Lower leg skin (tissue), 4 donors: ENCODE data around the gene SCART1. TPM values are rescaled to one million over a fixed set of nuclear protein-coding genes. Genes with fewer than 3 reads are reported as not detected.
A peak's percentile ranks its signal among the peaks of the same experiment; 100 is the strongest.

ENCODE experiments used
- DNase-seq, 2 donors: peaks; one replicate each; pipeline ENCODE4 v3.0.0-alpha.2; 2019; ENCODE audit warnings: low spot score in 2 of 2
- H3K4me3 ChIP-seq: fragments of 200-600 bp; sonication (generic); 2 replicates; pipeline ENCODE4 v1.5.1; 2017; ENCODE audit warnings: mild to moderate bottlenecking, low read depth; ENCODE audit not compliant: poor library complexity, severe bottlenecking
- CTCF ChIP-seq, 3 donors: fragments of 450-650 bp; IDR thresholded peaks; one replicate each; pipeline ENCODE4 v1.5.1; 2016; ENCODE audit warnings: antibody characterized with exemption in 3 of 3, mild to moderate bottlenecking in 3 of 3, moderate library complexity in 2 of 3
- POLR2A ChIP-seq, 2 donors: fragments of 450-650 bp; IDR thresholded peaks; one replicate each; pipeline ENCODE4 v1.6.1; 2016 to 2017; ENCODE audit warnings: antibody characterized with exemption in 2 of 2, mild to moderate bottlenecking in 1 of 2, moderate library complexity in 1 of 2
- WGBS, 2 donors: methylation state at CpG; one replicate each; pipeline ENCODE4 v1.1.5; 2018; 5-methylcytosine and 5-hydroxymethylcytosine counted together
- intact Hi-C: fragments of 100-400 bp; cut with DNase I; formaldehyde crosslinking; loops from one replicate; pipeline ENCODE4 v1.15.0; 2023; ENCODE audit warnings: low total_unique reads
- total RNA-seq, 4 donors: library from RNA; depleted of rRNA; stranded (reverse); fragments of >200 nt; gene quantifications; one replicate each; pipeline ENCODE4 v1.1.0, GENCODE V29; 2016

The SCART1 gene
- total RNA-seq, 4 donors from 2014 or later: 0.80 to 2.2 (median 1.6) TPM

DNA sequence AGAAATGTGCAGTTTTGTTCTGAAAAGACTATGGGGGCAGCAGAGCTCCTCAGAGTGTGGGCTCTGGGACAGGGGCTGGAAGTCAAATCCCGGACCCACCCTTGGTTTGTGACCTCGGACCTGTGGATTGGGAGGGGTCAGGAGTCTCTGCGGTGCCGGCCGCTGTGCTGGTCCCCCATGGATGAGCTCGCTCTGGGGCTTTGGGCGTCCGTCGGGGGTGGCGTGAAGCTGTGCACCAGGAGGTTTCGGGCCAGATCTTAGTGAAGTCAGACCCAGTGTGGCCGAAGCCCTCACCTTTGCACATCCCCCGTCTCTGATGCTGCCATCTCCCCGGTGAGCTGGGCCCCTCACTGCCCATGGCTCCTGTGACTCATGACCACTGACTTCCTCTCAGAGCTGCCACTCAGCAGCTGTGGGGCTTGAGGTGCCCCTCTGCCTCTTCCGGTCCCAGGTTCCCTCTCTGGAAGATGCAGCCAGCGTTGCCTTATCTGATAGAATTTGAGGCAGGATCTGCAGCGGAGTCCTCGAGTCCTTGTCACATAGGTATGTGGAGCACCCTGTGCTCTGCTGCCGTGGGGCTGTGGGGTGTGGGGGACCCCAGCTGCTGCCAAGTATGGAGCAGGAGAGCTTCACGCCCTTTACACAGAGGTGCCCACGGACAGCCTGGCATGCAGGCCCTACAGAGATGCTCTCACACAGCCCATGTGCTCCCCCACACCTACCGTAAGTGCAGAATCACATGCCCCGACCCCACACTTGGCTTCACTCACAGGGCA, 11.4 kb upstream of the SCART1 start:
- TF ChIP-seq CTCF (IDR thresholded peaks at IDR 0.05) (no peak), POLR2A (IDR thresholded peaks at IDR 0.05) (no peak)
- no peak overlapping the region for H3K4me3 ChIP-seq
- peak; percentile 9 to 65 for DNase-seq
- 85 to 86% methylated on average over 9 to 23 of the region's 23 CpGs for WGBS, 2 donors
- intact Hi-C loops: no loop called here

DNA sequence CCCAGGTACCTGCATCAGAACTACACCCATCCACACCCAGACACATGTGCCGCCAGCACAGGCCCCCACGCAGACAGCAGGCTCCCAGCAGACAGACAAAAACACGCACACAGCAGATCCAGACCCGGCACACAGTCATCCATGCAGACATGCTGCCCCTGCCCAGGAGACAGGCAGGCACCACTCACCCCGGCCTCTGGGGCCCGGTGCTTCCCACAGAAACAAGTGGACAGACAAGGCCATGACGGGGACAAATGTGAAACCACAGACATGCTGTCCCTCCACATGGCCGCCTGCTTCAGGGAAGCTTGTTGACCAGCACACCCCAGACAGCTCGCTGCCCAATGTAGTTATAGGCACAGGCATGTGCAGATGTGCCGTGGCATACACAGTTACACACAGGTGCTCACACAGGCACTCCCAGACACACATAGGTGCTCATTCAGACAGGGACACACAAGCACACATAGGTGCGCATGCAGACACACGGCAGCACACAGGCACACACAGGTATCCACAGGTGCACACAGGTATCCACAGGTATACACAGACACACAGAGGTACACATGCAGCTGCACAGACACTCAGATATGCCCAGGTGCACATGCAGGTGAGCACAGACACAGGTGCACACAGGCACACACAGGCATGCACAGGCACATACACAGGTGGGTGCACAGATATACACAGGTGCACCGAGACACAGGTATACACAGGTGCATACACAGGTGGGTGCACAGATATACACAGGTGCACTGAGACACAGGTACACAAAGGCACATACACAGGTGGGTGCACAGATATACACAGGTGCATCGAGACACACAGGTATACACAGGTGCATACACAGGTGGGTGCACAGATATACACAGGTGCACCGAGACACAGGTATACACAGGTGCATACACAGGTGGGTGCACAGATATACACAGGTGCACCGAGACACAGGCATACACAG, 10.5 kb upstream of the SCART1 start:
- intact Hi-C loops: no loop called here
- peak; percentile 12 to 70 for DNase-seq
- TF ChIP-seq CTCF (IDR thresholded peaks at IDR 0.05) (no peak), POLR2A (IDR thresholded peaks at IDR 0.05) (no peak)
- 90 to 93% methylated on average over 7 to 16 of the region's 16 CpGs for WGBS, 2 donors
- H3K4me3 ChIP-seq: no peak overlapping the region

DNA sequence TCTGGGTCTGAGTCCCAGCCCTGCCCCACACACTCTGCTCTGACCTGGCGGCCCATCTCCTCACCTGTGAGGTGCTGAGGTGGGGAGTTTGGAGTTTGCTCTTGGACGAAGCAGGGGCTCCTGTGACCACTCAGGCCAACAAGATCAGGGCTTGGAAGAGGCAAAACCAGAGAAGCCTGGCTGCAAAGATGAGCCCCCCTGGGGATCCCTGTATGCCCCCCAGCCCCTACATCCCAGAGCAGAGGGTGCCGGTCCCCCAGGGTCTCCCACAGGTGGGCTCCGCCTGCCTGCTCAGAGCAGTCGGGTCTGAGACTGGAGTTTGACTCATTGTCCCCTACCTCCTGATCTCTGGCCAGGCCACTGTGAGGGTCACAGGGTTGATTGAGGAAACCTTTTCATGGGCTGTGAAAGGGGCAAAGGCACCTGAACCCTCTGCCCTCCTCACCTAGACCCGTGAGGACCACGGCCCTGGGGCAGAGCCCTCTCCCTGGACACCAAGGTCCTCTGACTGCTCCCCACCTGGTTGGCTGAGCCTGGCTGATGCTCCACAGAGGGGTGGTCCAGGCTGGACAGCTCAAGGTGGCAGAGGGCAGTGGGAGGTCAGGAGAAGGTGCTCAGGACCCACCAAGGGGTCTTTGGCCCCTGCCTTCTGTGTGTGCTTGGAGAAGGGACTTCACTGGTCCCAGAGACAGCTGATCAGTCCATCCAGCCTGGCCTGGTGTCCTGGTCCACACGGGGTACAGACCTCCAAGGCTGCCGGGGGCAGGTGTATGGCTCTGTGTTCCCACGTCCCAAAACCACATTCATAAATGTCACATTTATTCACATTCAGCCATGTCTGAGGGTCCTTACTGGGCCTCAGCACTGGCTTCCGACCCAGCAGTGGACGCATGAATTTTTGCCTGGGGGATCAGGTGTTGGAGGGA, 9.1 kb upstream of the SCART1 start:
- H3K4me3 ChIP-seq: no peak overlapping the region
- DNase-seq: peak; percentile 8 to 62
- TF ChIP-seq CTCF (IDR thresholded peaks at IDR 0.05) (no peak), POLR2A (IDR thresholded peaks at IDR 0.05) (no peak)
- intact Hi-C loops: no loop called here
- 85 to 89% methylated on average over 12 of the region's 12 CpGs for WGBS, 2 donors

DNA sequence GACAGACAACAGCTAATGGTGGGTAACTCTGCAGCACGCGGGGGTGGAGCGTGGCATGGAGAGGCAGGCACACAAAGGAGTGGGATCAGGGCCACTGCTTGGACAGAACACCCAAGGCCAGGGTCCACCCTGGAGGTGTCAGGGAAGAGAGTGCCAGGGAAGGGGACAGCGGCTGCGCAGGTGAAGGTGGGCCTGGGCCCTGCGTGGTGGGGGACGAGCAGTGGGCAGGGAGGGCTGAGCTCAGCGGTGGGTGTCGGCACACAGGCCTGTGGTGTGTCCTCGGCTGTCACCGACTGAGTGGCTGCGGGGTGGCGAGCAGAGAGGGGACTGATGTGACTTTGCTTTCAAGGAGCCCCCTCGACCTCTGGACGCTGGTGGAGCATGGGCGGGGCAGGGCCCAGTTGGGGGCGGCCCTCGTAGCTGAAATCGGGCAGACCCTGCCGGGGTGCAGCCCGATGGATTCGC, 8.4 kb upstream of the SCART1 start:
- WGBS, 2 donors: 88 to 92% methylated on average over 19 to 21 of the region's 22 CpGs
- peak in 1 of 2 donors; percentile 80 for DNase-seq
- H3K4me3 ChIP-seq: no peak overlapping the region
- TF ChIP-seq POLR2A (IDR thresholded peaks at IDR 0.05) (no peak), CTCF (IDR thresholded peaks at IDR 0.05) (no peak)
- intact Hi-C loops: no loop called here
